GM21723 (cell line): ENCODE results near the gene ARL17A.
"Not testable (repeated sequence)": the region's sequence is repeated elsewhere in the genome, so short reads cannot be mapped to it uniquely, and the experiment has no call there.

ENCODE experiments used
- ATAC-seq: cut with Tn5 transposase; IDR thresholded peaks from one replicate; pipeline ENCODE4 v1.9.1; 2021; ENCODE audit warnings: mild to moderate bottlenecking, moderate library complexity; ENCODE audit not compliant: unreplicated experiment

The ARL17A gene

DNA sequence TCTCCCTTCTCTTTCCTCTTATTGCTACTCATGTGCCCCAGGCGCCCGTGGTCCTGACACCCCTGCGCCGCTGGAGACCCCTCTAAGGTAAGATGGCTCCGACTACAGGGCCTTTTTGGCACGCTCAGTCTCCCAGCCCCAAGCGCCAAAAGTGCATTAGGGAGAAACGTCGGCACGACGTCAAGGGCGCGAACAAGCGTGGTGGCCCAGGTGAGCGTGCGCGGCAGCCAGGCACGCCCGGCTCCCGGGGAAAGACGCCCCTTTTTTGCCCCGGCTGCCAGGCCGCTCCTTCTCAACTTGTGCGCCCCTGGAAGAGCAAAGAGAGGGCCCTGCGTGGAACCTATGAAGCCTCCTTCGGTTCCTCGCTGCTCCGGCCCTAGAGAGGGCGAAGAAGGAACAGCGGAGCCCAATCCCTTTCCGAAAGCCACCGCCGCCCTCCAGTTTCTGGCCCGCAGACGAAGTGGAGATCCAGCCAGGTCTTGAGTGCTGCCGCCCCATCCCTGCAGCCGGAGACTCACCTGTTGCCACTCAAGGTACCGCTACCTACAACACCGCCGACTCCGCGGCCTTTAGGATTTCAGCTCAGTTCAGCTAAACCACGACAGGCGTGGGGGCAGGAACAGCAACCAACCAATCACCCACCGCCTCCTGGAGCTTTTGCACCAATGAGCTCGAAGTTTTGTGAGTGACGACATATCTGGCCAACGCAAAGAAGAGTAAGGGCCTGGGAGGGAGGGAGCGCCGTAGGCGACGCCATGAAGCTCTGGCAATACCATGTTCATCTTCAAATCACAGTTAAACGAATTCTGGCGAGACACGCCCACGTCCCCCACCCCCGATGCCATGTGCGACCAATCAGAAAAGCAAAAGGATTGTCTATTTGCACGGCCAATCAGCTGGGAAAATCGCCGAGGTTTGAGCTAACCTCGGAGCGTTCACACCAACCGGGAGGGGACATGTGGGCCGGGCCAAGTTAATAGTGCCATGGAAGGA is at the start of gene ARL17A:
Gene ARL17A (minus strand): TSS at position 609 of the 993 bp plus-strand sequence. CDS start 3,369 bp downstream, outside the sequence.
- ATAC-seq, result peak; percentile 82

DNA sequence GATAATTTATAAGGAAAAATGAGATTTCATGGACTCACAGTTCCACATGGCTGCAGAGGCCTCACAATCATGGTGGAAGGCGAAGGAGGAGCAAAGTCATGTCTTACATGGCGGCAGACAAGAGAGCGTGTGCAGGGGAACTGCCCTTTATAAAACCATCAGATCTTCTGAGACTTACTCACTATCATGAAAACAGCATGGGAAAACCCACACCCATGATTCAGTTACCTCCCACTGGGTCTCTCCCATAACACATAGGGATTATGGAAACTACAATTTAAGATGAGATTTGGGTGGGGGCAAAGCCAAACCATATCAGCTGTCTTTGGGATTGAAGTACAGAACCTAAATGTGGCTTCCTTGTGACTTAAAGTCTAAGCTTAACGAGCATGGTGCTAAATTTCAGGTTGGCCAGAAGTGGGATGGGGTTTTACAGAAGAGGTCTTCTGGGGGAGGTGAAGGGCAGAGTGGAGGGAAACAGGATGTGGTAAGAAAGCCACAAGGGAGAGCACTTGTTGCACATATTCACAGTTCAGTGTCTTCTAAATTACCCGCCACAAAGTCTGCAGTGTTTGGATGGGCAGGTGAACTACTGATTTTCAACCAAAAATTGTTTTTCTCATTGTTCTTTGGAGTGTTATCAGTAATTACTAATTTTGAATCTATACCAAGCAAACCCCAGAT is 49.4 kb upstream of the ARL17A start:
- not testable (repeated sequence) for ATAC-seq

DNA sequence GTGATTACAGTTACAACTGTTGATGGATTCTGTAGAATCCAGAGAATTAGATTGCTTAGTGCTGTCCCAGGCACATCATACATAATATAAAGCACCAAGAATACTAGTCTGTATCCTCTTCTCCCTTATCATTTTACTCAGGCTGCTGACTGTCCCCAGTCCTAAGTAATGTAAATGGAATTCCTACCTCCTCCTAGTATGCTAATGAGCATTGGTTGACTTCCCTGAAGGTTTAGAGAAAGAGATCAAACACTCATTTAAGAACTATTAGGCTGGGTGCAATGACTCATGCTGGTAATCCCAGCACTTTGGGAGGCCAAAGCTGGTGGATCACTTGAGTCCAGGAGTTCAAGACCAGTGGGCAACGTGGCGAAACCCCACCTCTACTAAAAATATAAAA is 48.0 kb upstream of the ARL17A start:
- not testable (repeated sequence) for ATAC-seq

DNA sequence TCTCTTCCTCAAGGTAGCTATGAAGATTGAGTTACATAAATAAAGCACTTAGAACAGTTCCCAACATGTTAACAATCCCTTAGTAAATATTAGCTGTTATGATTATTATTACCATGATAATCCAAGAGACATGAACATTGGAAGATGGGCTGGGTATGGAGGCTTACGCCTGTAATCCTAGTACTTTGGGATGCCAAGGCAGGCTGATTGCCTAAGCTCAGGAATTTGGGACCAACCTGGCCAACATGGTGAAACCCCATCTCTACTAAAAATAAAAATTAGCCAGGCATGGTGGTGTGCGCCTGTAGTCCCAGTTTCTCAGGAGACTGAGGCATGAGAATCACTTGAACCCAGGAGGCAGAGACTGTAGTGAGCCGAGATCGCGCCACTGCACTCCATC is 45.2 kb upstream of the ARL17A start:
- not testable (repeated sequence) for ATAC-seq

DNA sequence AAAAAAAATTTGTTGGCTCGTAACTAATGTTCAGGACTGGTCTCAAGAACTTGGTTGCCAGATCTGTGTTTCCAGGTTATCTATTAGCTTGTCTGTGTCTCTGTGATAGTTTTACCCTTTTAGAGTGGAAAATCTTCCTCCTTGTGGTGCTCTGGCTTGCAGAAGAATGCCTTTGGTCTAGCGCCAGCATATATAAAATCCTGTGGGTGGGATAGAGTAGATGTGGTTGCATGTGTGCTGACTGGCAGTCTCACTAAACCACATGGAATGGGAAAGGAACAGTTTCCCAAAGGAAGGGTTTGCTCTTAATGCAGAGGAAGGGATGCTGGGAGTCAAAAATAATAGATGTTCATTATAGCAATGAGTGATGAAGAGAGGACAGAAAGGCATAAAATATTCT is 44.3 kb upstream of the ARL17A start:
- ATAC-seq, result not testable (repeated sequence)

DNA sequence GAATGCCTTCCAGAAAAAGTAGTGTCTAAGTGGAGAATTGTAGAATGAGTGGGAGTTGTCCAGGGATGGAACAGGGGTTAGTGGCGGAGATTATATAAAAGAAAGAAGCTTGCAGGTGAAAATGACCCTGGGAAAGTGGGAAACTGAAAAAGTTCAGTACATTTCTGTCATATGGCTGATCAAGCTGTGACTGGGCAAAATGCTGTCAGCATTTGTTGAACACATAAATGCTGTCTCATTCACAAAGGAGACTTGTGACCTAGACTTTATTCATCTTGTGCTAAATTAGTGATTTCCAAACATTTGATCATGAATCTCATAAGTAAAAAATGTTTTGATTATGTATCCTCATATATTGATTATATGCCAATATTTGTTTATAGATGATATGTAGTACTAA is 39.5 kb upstream of the ARL17A start:
- not testable (repeated sequence) for ATAC-seq

DNA sequence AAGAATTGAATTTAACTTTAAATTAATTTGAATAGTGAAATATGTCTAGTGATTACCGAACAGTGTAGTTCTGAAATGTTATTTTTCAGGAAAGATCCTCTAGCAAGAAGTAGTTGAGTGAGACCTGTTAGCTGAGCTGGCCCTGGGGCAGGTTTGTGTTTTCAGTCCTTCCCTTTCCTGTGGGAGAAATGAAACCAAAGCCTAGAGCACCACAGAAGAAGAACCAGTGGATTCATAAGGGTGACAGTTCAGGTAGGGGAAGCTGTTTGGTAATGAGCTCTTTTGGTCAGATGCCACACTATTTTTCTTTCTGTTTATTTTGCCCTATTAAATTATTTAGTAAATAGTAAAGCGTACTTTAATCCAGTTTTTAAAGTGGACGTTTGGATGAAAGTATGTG is 37.6 kb upstream of the ARL17A start:
- ATAC-seq, result not testable (repeated sequence)

DNA sequence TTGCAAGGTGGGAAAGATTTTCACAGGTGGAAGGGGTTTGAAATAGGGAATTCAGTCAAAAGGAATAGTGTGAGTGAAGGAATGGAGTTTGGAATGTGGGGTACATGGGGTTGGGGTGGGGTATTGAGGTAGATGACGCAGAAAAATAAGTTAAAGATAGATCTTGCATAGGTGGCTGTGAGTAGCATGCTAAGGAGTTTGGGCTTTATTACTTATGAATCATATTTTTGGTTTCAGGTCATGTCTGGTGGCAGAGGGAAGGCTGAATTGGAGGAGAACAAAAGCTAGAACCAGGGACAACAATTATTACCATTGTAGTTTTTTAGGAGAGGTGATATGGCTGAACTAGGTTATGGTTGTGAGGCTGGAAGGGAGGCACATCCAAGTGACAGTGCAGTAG is 34.4 kb upstream of the ARL17A start:
- not testable (repeated sequence) for ATAC-seq

DNA sequence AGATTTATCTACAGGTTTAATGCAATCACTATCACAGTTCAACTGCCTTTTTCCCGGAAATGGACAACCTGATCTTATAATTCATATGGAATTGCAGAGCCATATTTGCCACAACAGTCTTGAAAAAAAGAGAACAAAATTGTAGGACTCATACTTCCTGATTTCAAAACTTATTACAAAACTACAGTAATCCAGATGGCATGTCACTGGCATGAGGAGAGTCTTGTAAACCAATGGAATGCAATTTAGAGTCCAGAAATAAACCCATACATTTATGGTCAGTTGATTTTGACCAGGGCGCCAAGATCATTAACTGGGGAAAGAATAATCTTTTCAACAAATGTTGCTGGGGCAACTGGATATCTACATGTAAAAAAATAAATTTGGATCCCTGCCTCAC is 31.8 kb upstream of the ARL17A start:
- ATAC-seq, result not testable (repeated sequence)

DNA sequence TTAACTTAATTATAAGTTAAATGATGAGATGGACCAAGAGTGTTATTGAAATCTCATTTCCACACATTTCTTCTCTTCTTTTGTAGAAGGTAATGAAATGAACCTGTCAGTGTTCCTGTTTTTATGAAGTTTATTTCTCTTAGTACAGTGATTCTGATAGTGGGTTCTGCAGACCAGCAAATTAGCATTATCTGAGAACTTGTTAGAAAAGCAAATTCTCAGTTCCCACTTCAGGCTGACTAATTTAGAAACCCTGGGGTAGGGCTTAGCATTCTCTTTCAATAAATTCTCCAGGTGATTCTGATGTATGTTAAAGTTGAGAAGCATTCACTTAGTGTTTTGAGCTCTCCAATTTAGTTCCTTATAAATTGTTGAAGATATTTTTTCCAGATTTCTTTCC is 23.6 kb upstream of the ARL17A start:
- peak; percentile 90 for ATAC-seq

DNA sequence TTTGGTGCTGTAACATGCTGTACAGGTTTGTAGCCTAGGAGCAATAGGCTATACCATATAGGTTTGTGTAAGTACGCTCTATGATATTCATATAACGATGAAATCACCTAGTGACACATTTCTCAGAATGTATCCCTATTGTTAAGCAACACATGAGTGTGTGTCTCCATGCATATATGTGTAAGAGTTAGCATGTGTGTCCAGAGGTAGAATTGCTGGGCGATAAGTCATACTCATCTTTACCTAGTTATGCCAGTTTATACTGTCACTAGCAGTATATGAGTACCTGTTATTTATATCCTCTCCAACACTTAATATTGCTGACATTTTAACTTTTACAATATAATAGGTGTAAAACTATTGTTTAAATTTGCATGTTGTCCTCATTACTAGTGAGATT is 21.3 kb upstream of the ARL17A start:
- not testable (repeated sequence) for ATAC-seq

DNA sequence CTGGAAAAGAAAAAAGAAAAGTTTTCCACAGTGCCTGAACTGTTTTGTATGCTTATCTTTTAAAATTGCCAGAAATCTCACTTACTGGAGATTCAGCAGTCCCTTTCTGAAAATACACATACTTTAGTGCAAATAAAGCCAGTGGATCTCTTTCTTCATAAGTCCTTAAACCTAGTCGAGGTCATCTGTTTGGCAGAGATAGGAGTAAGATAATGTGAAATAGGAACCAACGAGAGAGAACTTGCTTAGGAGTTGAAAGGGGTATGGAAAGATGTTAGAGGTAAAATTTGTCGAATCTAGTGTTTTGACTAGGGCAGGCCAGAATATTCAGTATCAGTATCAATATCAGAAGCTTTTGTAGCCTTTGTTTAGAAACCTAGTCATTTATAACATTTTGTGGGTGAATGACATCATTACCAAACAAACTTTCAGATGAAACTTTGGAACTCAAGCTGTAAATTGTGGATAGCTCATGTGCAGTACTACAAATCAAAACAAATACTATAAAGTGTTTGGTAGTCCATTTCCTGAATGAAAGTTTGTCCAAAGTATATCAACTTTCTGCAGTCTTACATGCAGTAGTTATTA is 18.9 kb upstream of the ARL17A start:
- ATAC-seq, result not testable (repeated sequence)

DNA sequence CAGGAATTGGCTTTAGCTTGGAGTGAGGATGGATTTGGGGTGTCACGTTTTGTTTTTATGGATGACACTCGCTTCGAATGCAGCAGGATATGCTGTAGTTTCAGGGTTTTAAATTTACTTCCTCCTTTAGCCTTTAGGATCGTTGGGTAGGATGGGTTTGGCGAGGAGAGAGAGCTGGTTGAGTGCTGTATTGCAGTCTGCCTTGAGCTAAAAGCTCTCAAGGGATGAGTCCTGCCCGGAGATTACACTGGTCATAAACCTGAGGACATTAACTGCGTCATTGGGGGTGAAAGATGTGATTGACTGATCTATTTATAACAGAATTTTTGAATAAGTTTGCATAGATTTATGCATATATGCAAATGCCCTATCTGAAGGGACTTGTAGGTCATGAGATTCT is 11.8 kb upstream of the ARL17A start:
- peak; percentile 18 for ATAC-seq

DNA sequence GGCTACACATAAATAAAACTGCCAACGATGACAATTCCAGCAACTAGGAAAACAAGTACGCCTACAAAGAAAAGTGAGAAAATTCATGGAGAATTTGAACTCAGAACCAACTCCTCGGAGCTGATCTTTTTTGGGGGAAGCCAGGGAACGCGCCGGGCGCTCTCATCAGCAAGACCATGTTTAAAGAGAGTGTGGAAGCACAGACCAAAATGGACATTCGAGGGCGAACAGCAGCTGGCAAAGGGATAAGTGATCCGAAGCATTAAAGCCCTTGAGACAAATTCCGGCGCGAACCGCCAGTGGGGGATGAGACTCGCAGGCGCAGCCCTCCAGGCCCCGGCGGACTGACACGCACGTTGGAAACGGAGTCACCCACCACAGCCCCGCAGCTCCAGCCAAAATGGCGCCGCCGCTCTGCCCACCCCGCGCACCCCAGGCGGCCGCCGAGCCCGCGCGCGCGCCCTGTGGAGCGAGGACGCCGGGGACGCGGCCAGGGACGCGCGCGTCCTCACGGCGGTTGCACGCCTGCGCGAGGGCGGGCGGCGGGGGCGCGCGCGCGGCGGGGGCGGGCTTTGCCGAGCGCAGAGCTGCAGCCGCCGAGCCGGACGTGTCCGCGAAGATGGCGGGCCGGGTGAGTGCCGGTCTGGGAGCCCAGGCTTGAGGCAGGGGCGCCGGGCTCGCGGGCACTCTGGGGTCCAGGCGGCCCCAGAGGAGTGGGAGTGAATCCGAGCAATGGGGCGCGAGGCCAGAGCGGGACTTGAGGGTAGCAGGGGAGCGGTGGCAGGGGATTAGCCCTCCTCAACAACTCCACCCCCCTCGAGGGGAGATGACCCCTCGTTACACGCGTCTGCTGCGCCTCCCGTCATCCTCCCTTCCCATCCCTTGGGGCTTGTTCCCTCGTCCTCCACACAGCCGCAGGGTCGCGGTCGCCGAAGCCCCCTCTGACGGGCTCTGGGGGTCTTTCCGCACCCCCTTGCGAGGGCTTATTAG is 11.0 kb upstream of the ARL17A start, which contains the start of gene NSF:
Gene NSF (plus strand): TSS at position 513 of the 990 bp plus-strand sequence. CDS start 107 bp downstream, at position 620.
- peak; percentile 72 for ATAC-seq

DNA sequence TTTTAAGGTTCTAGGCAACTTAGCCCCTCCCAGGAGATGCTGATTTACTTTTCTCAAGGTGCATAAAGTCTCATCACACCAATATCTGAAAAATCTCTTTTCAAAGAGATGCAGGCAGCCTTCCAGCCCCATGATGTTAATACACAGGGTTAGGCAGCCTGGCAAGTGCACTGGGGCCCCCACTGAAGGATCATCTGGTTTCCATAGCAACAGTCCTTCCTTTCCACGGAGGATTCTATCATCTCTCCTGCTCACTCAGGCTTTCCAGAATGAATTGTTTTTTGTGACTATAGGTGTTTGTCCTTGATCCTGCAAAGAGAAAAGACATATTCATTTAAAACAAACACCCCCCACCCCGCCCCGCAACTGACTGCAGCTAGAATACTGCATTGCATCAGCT is 6.0 kb upstream of the ARL17A start:
- not testable (repeated sequence) for ATAC-seq

DNA sequence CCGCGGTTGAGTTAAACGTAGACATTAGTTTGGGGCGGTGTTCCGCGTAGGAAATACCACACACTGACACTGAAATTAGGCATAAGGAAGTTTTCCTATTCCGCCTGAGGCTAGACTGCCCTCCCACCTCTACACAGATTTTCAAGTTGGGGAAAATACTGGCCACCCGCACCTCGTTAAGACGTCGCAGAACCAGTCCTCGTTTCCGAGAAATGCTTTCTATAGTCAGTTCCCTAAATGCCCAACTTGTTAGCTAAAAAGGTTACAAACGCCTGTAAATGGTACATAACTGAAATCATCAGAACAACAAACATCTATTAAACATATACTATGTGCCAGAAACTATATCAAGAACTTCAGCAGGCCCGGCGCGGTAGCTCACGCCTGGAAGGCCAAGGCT is 591 bp upstream of the ARL17A start:
- ATAC-seq, result not testable (repeated sequence)

DNA sequence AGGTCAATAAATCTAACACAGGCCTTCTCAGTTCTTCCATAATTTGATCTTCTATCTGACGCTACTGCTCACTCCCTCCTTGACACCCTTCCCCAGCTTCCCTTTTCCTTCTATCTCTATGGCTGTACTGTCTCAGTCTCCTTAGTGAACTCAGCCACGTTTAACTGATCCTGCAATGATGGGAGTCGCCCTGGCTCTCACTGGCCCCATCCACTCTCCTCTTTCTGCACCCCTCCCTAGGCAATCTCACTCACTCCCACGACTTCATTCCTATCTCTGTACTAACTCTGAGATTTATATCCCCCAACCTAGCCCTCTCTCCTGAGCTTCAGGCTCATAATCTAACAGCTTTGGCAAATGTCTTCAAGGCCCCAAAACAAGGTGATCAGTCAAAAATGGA is 7.7 kb downstream of the ARL17A start:
- ATAC-seq, result not testable (repeated sequence)

DNA sequence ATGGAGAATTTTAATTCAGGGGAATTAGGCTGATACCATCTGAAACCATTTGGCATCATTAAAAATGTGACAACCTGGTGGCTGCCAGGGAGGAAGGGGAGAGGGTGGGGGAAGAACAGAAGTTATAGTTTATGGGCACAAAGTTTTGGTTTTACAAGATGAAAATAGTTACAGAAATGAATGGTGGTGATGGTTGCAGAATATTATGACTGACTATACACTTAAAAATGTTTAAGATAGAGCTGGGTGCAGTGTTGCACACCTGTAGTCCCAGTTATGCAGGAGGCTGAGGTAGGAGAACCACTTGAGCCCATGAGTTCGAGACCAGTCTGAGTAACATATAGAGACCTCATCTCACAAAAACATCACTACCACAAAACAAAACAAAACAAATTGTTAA is 12.5 kb downstream of the ARL17A start:
- not testable (repeated sequence) for ATAC-seq

DNA sequence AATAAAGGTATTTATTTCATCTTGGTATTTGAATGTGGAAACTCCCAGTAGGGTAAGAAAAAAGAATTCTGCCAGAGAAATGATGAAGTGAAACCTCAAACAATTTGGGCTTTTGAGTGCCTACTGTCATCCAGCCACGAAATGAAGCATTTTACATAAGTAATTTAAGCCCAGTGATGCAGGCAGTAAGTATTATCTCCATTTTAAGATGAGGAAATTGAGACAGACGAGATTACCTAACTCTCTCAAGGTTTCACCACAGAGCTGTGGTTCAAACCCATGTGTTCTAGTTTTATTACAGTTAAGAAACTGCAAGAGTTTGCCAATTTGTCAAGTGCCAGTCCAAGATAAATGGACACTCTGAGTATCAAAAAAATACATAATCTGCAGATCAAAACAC is 13.2 kb downstream of the ARL17A start:
- not testable (repeated sequence) for ATAC-seq

DNA sequence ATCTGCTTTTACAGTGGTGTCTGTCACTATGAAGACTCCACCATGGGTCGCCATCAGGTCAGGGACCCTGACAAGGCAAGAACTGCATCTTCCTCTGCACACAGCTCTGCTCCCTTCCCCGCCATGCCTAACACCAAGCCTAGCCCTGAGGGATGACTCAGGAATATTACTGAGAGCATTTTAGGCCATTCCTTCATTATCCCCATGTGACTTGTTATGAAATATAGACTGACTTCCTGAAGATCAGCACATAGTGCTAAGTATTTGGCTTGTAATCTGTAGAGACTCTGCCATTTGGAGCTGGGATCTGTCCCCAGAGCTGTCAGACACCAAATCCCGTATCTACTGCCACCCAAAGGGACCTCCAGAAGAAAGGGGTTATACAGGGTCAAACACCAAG is 19.4 kb downstream of the ARL17A start:
- ATAC-seq, result not testable (repeated sequence)
